Measurements from ENCODE around the gene TPPP2. TPM values are rescaled to one million over a fixed set of nuclear protein-coding genes. Genes with fewer than 3 reads are reported as not detected.
A peak's percentile ranks its signal among the peaks of the same experiment; 100 is the strongest.

TPPP2 gene
- total and polyA plus RNA-seq, 9 of the 15 experiments (the other 6 are each of a cell fraction or from before 2014, with no cell fraction given): 0.18 TPM; not detected in 8

GRCh38 chr14:21060614-21061346 is 30.8 kb downstream of the TPPP2 start:
- TF ChIP-seq, protein P1, sequence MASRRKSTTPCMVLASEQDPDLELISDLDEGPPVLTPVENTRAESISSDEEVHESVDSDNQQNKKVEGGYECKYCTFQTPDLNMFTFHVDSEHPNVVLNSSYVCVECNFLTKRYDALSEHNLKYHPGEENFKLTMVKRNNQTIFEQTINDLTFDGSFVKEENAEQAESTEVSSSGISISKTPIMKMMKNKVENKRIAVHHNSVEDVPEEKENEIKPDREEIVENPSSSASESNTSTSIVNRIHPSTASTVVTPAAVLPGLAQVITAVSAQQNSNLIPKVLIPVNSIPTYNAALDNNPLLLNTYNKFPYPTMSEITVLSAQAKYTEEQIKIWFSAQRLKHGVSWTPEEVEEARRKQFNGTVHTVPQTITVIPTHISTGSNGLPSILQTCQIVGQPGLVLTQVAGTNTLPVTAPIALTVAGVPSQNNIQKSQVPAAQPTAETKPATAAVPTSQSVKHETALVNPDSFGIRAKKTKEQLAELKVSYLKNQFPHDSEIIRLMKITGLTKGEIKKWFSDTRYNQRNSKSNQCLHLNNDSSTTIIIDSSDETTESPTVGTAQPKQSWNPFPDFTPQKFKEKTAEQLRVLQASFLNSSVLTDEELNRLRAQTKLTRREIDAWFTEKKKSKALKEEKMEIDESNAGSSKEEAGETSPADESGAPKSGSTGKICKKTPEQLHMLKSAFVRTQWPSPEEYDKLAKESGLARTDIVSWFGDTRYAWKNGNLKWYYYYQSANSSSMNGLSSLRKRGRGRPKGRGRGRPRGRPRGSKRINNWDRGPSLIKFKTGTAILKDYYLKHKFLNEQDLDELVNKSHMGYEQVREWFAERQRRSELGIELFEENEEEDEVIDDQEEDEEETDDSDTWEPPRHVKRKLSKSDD (conservative IDR thresholded peaks at IDR 0.05; ENCODE audit: low read length): no peak
- TF ChIP-seq ZNF766 (CRISPR knock-in tag; conservative IDR thresholded peaks at IDR 0.05): no peak
- TF ChIP-seq HBP1 (CRISPR knock-in tag; IDR thresholded peaks at IDR 0.05): no peak
- no peak for TF ChIP-seq ZBTB2 (IDR thresholded peaks at IDR 0.05)
- no peak for TF ChIP-seq PHF20 (IDR thresholded peaks at IDR 0.05; ENCODE audit: partially characterized antibody)
- TF ChIP-seq ILF3 (IDR thresholded peaks at IDR 0.05; ENCODE audit: borderline replicate concordance): no peak
- TF ChIP-seq NFE2L1 (tag; IDR thresholded peaks at IDR 0.05; ENCODE audit: borderline replicate concordance, low read depth): no peak
- in situ Hi-C loops (cut with MboI) (no loop called here), intact Hi-C loops (cut with micrococcal nuclease) (no loop called here)
- peak; percentile 32; the same call in 1 of the 3 replicates for ATAC-seq
- no peak overlapping the region for H3K27ac ChIP-seq (ENCODE audit: extremely low read depth, low read depth, low read length)
- no peaks in the 10 kb centered on the region for H3K36me3 ChIP-seq (ENCODE audit: control insufficient read depth, insufficient read depth, low read length)
- WGBS (ENCODE audit: insufficient coverage, low coverage, missing lambda C conversion rate): 31% methylated on average over 12 of the region's 13 CpGs
- BruUV-seq (replicated peaks): no TSS peak
- peak overlapping the region; percentile 74 for H2AFZ ChIP-seq (ENCODE audit: low read depth, low read length)
- no peak overlapping the region for H3K4me2 ChIP-seq (ENCODE audit: insufficient read depth, low read length)
- H4K20me1 ChIP-seq (replicated peaks; ENCODE audit: control insufficient read depth, insufficient read depth, low read length): no peaks in the 10 kb centered on the region
- no peaks in the 10 kb centered on the region for H3K9me3 ChIP-seq (replicated peaks; ENCODE audit: control insufficient read depth, insufficient read depth, low read depth, low read length)
- no peak overlapping the region for H3K9ac ChIP-seq (ENCODE audit: insufficient read depth in 1 of 2, low read depth in 2 of 2, low read length in 2 of 2)
- no peak for DNase-seq (ENCODE audit: extremely low read depth in 1 of 4, low spot score in 3 of 4)
- no peaks in the 10 kb centered on the region for H3K79me2 ChIP-seq (ENCODE audit: control insufficient read depth, insufficient read depth, low read length)
- H3K4me3 ChIP-seq: no peak overlapping the region
- H3K27me3 ChIP-seq (ENCODE audit: control insufficient read depth in 2 of 2, insufficient read depth in 2 of 2, low read length in 2 of 2): no peaks in the 10 kb centered on the region
- no peaks in the 10 kb centered on the region; a peak in 2 of 5 replicates for H3K4me1 ChIP-seq (replicated peaks in 1 of 2; ENCODE audit: control insufficient read depth in 2 of 2, insufficient read depth in 2 of 2, low read length in 2 of 2)
- CTCF ChIA-PET (ENCODE audit: low intra/inter-chr PET ratio): no interaction called here
- FAIRE-seq: no peak
- POLR2A ChIA-PET: interaction anchor here (0.7 kb wide), 1 partner anchor 27 kb away, joined by 4 read pairs; no protein-coding TSS in a partner anchor
- H3K9me1 ChIP-seq (ENCODE audit: control insufficient read depth, insufficient read depth, low read length): no peaks in the 10 kb centered on the region

All from K562 (cell line).